Parathyroid adenoma (tissue), 2 donors: ENCODE results near the gene KLHL6.

Source experiments
- H2AFZ ChIP-seq: fragments of 300-600 bp; sonication (generic); one replicate; pipeline ENCODE4 v1.7.0; 2017; ENCODE audit warnings: antibody characterized with exemption, mild to moderate bottlenecking
- H3K27ac ChIP-seq: fragments of 300-600 bp; sonication (generic); one replicate; pipeline ENCODE4 v1.7.0; 2017
- H3K27me3 ChIP-seq: fragments of 300-600 bp; sonication (generic); one replicate; pipeline ENCODE4 v1.7.0; 2017; ENCODE audit warnings: low read length; ENCODE audit not compliant: control insufficient read depth, insufficient read depth
- H3K36me3 ChIP-seq: fragments of 300-600 bp; sonication (generic); one replicate; pipeline ENCODE4 v1.7.0; 2017; ENCODE audit warnings: low read length; ENCODE audit not compliant: control insufficient read depth, insufficient read depth
- H3K4me1 ChIP-seq: fragments of 300-600 bp; sonication (generic); one replicate; pipeline ENCODE4 v1.7.0; 2017; ENCODE audit warnings: control low read depth
- H3K4me2 ChIP-seq: fragments of 300-600 bp; sonication (generic); one replicate; pipeline ENCODE4 v1.7.0; 2017; ENCODE audit warnings: low read length
- H3K4me3 ChIP-seq: fragments of 300-600 bp; sonication (generic); one replicate; pipeline ENCODE4 v1.7.0; 2017; ENCODE audit warnings: low read depth, low read length
- H3K79me2 ChIP-seq: fragments of 300-600 bp; sonication (generic); one replicate; pipeline ENCODE4 v1.7.0; 2017; ENCODE audit warnings: control low read depth
- H3K9ac ChIP-seq: fragments of 300-600 bp; sonication (generic); one replicate; pipeline ENCODE4 v1.7.0; 2017; ENCODE audit warnings: mild to moderate bottlenecking
- H3K9me3 ChIP-seq: fragments of 300-600 bp; sonication (generic); one replicate; pipeline ENCODE4 v1.7.0; 2017; ENCODE audit warnings: low read length; ENCODE audit not compliant: control insufficient read depth
- TF ChIP-seq, protein P1 (sequence below): fragments of 300-600 bp; sonication (generic); IDR thresholded peaks from one replicate; pipeline ENCODE4 v1.7.0; 2017; ENCODE audit warnings: antibody characterized with exemption, mild to moderate bottlenecking
- donor health status: primary hyperparathyroidism.

Gene KLHL6

DNA sequence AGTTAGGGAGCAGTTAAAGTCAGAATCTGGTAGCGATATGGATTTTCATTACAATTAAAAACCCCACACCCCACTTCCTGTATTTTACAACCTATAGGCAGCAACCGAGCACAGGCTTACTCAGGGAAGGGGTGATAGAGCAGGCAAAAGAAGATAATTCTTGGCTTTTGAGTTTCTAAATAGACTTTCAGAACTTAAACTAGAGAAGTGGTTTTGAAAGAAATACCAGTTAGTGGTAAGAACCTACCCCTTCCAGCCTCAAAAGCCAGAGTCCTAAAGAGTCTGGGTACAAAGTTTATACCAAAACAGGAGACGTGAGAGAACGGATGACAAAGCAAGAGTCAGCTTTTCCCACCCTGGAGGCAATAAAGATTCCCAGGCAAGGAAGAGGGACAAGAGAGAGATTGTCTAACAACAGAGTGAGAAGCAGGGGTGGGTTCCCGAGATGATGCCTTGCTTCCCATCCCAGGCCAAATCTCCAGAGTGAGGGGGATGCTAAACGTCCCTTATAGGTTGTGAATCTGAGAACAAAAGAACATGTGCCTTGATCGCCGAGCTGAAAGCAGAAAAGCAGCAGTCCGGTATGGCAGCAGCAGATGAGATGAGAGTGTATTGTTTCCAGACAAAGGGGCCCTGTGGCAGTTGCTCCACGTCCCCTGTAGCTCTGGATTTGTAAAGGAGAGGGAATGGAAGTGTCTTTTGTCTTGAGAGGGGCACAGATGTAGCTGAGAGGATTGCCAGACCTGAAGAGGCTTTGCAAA, 36.8 kb downstream of the KLHL6 start:
- Histone ChIP-seq H3K4me3 (no peak overlapping the region), H3K9ac (no peak overlapping the region), H3K27me3 (no peaks in the 10 kb centered on the region)

DNA sequence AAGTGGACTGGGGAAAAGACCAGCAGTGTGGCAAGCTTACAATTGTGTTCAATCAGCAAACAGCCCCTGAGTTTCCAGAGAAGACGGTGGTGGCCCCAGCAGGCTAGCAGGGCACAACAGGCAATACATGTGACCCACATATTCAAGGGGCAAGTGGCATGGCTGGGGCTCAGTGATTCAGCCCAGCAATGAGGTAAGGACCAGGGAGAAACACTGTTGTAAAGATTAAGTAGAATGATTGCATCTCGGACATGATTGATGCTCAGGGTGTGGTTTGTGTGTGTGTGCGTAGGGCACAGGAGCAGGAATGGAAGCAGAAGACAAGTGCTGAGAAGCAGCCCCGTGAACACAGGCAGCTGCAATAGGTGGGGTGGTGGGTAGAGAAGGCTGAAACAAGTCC, 37.9 kb downstream of the KLHL6 start:
- Histone ChIP-seq H3K79me2 (no peaks in the 10 kb centered on the region), H3K4me3 (no peak overlapping the region), H3K36me3 (no peaks in the 10 kb centered on the region), H3K9ac (no peak overlapping the region), H2AFZ (no peak overlapping the region), H3K4me2 (no peak overlapping the region), H3K27me3 (no peaks in the 10 kb centered on the region), H3K27ac (no peak overlapping the region), H3K4me1 (no peaks in the 10 kb centered on the region), H3K9me3 (no peaks in the 10 kb centered on the region)
- TF ChIP-seq, protein P1, sequence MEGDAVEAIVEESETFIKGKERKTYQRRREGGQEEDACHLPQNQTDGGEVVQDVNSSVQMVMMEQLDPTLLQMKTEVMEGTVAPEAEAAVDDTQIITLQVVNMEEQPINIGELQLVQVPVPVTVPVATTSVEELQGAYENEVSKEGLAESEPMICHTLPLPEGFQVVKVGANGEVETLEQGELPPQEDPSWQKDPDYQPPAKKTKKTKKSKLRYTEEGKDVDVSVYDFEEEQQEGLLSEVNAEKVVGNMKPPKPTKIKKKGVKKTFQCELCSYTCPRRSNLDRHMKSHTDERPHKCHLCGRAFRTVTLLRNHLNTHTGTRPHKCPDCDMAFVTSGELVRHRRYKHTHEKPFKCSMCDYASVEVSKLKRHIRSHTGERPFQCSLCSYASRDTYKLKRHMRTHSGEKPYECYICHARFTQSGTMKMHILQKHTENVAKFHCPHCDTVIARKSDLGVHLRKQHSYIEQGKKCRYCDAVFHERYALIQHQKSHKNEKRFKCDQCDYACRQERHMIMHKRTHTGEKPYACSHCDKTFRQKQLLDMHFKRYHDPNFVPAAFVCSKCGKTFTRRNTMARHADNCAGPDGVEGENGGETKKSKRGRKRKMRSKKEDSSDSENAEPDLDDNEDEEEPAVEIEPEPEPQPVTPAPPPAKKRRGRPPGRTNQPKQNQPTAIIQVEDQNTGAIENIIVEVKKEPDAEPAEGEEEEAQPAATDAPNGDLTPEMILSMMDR = no peak

More for the DNA sequence above, 36.8 kb downstream of the KLHL6 start:
- Histone ChIP-seq H3K27ac (no peak overlapping the region), H3K4me2 (no peak overlapping the region), H3K79me2 (no peaks in the 10 kb centered on the region), H3K4me1 (no peaks in the 10 kb centered on the region), H2AFZ (no peak overlapping the region), H3K36me3 (no peaks in the 10 kb centered on the region), H3K9me3 (no peaks in the 10 kb centered on the region)
- TF ChIP-seq, protein P1 = no peak

DNA sequence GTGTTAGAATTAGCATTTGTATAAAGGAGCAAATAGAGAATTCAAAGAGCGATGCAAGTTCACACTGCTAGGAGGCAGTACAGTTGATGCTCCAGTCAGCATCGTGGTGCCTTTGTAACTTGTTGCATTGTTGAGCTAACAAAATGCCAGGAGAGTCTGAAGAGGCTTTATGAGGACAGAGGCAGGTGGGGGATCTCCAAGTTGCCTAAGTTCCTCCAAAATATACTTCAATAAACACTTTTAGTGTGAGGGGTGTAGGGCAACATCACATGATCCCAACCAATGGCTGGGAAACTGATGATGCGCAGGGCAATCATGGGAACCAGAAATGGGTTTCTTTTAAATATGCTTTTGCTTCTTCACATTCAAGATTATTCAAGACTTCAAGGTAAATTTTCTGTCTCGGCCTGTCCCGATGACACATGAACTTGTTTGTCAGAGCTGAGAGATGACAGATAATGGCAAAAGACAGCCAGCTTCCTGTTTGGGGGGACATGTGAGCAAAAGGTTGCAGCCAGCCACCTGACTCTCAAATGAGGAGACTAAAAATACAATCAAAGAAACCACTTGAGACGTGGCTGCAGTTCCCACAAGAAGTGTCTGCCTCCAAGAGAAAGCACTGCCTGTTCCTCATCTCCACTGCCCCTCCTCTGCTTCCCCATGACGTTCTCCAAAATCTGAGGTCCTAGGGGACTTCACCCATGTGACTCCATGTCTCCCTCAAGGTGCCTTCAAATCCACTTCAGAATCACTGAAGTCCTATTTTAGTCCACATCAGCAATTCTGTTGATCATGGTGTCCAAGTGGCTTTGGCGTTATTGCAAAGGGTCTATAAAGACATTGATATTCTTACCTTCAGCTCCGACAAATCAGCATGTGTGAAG, 39.3 kb downstream of the KLHL6 start:
- no peak overlapping the region for H3K27ac ChIP-seq
- H3K27me3 ChIP-seq = no peaks in the 10 kb centered on the region
- no peak overlapping the region for H3K4me3 ChIP-seq
- no peaks in the 10 kb centered on the region for H3K4me1 ChIP-seq
- no peaks in the 10 kb centered on the region for H3K79me2 ChIP-seq
- no peaks in the 10 kb centered on the region for H3K36me3 ChIP-seq
- TF ChIP-seq, protein P1 = no peak
- peak overlapping the region; percentile 20 for H3K4me2 ChIP-seq
- H2AFZ ChIP-seq = no peak overlapping the region
- no peaks in the 10 kb centered on the region for H3K9me3 ChIP-seq
- H3K9ac ChIP-seq = no peak overlapping the region

DNA sequence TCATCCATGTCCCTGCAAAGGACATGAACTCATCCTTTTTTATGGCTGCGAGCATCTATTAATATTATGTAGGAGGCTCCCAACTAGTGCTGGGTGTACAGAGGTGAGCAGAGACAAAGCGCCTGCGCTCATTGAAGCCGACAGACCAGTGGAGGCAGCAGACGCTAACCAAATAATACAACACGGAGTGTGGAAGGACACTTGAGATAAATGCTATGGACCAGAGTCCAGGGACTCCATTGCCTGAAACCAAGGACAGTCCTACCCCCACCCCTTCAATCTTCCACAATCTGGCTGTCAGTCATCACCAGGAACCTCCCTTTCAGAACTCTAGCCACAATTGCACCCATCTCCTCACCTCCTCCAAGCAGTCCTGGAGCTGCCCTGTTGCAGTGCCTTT, 41.5 kb downstream of the KLHL6 start:
- no peak overlapping the region for H2AFZ ChIP-seq

More for the DNA sequence above, 41.5 kb downstream of the KLHL6 start:
- Histone ChIP-seq H3K4me1 (no peaks in the 10 kb centered on the region), H3K27me3 (no peaks in the 10 kb centered on the region), H3K9me3 (no peaks in the 10 kb centered on the region), H3K27ac (no peak overlapping the region), H3K9ac (no peak overlapping the region), H3K4me2 (no peak overlapping the region), H3K4me3 (no peak overlapping the region), H3K79me2 (no peaks in the 10 kb centered on the region), H3K36me3 (no peaks in the 10 kb centered on the region)
- TF ChIP-seq, protein P1 = no peak
